ENCODE results near the gene CLDN1.

CLDN1 gene

DNA sequence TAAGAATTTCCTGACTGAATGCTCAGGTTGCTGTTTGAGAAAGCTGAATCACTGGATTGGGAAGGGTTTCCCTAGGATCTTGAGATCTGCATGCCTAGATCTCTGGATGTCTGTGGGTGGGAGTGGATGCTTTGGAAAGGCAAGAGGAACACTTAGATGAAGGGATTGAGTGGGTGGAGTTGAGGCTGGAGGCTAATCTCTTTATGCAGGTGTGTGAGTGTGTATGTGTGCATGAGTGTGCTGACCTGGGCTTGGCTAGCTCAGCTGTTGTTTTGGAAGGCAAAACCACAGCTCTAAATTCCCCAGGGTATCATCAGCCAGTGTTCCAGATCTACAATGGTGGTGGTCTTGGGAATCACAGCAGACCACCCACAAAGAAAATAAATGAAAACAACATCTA, 60.5 kb downstream of the CLDN1 start:
- no peak overlapping the region for H3K4me3 ChIP-seq (replicated peaks in 1 of 2; ENCODE audit: low read depth in 2 of 2, low read length in 2 of 2)
- TF ChIP-seq, protein P1, sequence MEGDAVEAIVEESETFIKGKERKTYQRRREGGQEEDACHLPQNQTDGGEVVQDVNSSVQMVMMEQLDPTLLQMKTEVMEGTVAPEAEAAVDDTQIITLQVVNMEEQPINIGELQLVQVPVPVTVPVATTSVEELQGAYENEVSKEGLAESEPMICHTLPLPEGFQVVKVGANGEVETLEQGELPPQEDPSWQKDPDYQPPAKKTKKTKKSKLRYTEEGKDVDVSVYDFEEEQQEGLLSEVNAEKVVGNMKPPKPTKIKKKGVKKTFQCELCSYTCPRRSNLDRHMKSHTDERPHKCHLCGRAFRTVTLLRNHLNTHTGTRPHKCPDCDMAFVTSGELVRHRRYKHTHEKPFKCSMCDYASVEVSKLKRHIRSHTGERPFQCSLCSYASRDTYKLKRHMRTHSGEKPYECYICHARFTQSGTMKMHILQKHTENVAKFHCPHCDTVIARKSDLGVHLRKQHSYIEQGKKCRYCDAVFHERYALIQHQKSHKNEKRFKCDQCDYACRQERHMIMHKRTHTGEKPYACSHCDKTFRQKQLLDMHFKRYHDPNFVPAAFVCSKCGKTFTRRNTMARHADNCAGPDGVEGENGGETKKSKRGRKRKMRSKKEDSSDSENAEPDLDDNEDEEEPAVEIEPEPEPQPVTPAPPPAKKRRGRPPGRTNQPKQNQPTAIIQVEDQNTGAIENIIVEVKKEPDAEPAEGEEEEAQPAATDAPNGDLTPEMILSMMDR (IDR thresholded peaks at IDR 0.05; ENCODE audit: low read depth, low read length): no peak
- DNase-seq (ENCODE audit: low read depth in 2 of 2): no peak

DNA sequence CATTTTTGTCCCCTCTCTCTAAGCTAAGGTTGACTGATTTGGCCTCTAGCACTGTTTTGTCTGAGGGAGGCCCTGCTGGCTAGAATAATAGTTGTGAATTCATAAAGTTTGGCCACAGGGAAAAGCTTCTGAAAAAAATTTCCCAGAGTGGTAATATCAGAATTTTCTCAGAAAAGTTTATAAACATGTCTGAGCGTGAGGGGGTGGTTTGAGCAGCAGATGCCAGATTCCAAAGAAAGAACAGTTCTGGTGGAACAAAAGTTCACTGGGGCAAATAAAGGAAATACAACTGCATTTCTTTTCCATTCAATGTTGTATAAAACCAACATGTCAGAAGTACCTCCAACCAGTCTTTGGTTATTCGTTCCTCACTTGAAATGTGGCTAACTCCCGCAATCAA, 61.2 kb downstream of the CLDN1 start:
- TF ChIP-seq, protein P1 (IDR thresholded peaks at IDR 0.05; ENCODE audit: low read depth, low read length): no peak
- DNase-seq (ENCODE audit: low read depth in 2 of 2): no peak
- H3K4me3 ChIP-seq (replicated peaks in 1 of 2; ENCODE audit: low read depth in 2 of 2, low read length in 2 of 2): no peak overlapping the region

DNA sequence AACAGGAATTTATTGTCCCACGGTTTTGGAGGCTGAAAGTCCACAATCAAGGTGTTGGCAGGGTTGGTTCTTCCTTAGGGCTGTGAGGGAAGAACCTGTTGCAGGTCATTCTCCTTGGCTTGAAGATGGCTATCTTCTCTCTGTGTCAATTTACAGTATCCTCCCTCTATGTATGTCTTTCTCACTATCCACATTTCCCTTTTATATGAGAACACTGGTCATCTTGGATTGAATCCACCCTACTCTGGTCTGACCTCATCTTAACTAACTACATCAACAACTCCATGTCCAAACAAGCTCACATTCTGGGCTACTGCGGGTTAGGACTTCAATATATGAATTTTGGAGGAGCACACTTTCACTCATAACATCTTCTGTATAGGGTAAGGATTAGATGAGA, 61.9 kb downstream of the CLDN1 start:
- DNase-seq (ENCODE audit: low read depth in 2 of 2): no peak
- TF ChIP-seq, protein P1 (IDR thresholded peaks at IDR 0.05; ENCODE audit: low read depth, low read length): no peak
- no peak overlapping the region for H3K4me3 ChIP-seq (replicated peaks in 1 of 2; ENCODE audit: low read depth in 2 of 2, low read length in 2 of 2)

DNA sequence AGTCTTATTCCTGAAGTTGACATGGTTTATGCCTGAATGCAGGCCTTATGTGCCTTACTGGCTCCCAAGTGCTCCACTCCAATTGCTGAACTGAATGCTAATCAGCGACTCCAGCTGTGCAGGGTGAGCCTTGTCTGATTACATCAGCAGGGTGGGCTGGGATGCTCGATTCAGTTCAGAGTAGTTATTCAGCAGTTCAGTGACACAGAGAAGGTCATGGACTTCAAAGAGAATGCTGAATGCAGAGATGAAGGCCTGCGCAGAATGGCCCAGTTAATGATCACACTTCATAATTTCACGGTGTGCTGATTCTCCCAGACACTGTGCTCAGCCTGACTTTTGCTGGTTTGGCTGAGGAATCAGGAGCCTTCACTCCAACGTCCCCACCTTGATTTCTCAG, 63.6 kb downstream of the CLDN1 start:
- no peak for DNase-seq (ENCODE audit: low read depth in 2 of 2)
- H3K4me3 ChIP-seq (replicated peaks in 1 of 2; ENCODE audit: low read depth in 2 of 2, low read length in 2 of 2): no peak overlapping the region
- TF ChIP-seq, protein P1 (IDR thresholded peaks at IDR 0.05; ENCODE audit: low read depth, low read length): no peak
